ENCODE data around the gene RMDN2. TPM values are rescaled to one million over a fixed set of nuclear protein-coding genes. Genes with fewer than 3 reads are reported as not detected.
"Not testable (repeated sequence)": the region's sequence is repeated elsewhere in the genome, so short reads cannot be mapped to it uniquely, and the experiment has no call there.

Gene RMDN2
- polyA plus RNA-seq, 3 donors = 11.5 to 13.1 (median 12.4) TPM

GRCh38 chr2:37975808-37976207, 50.7 kb downstream of the RMDN2 start:
- no peak for DNase-seq (ENCODE audit: extremely low read depth in 1 of 11, low read depth in 9 of 11, low spot score in 4 of 11)

DNA sequence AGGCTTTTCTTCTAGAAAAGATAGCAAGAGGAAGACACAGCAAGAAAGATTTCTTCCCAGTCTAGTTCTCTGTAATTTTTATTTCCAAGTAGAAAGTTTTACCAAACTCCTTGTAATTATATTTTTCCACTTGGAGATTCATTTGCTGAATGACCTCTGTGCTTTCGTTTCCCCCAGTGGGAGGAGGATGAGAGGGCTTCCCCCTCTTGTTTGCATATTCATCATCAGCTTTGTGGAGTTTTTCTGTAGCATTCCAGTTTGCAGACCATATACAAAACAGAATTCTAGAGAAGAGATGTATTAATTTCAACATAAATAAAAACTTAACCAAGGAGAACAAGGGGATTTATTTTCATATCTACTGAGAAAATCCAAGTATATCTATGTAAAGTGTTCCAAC, 51.3 kb downstream of the RMDN2 start:
- no peak for DNase-seq (ENCODE audit: extremely low read depth in 1 of 11, low read depth in 9 of 11, low spot score in 4 of 11)

DNA sequence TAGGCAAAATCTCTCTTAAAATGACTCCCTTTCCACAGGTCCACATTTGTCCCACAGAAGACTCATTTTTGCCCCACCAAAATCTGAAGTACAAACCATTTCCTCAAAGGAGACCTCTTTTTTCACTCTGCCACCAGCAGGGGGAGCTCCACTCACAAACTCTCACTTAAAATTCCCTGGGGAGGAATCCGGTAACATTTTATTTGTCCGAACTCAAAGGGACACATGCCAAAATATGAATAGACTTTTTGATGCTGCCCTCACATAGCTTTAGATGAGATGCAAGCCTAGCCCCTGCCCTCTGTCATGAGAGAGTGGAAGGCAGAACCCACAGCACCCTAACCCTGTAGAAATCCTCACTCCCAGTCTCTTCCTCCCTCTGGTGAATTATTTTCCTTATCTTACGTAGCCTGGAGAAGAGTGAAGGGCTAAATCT, 57.1 kb downstream of the RMDN2 start:
- peak; percentile 33 to 75 (median 54) for DNase-seq (ENCODE audit: extremely low read depth in 1 of 11, low read depth in 9 of 11, low spot score in 4 of 11)

DNA sequence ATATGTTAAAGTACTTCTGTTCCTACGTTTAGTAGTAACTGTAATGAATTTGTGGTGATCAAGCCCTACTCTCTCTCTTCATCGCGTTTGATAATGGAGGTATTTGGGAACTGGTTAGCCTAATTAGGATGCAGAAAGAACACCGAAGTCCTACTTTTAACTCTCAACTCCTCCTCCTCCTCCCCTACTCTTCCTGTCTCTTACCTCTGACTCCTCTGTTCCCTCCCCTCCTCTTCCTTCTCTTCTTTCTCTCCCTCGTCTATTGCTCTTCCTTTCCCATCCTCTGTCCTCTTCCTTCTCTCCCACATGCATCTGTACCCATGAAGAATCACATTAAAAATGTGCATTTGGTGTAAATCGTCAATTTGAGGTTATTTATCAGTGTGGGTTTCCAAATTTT, 57.8 kb downstream of the RMDN2 start:
- DNase-seq (ENCODE audit: extremely low read depth in 1 of 11, low read depth in 9 of 11, low spot score in 4 of 11) = no peak

- DNase-seq (ENCODE audit: extremely low read depth in 1 of 11, low read depth in 9 of 11, low spot score in 4 of 11) = no peak
Observed at GRCh38 chr2:37983719-37984118, 58.6 kb downstream of the RMDN2 start.

- DNase-seq (ENCODE audit: extremely low read depth in 1 of 11, low read depth in 9 of 11, low spot score in 4 of 11) = no peak
Observed at GRCh38 chr2:37984176-37984575, 59.1 kb downstream of the RMDN2 start.

DNA sequence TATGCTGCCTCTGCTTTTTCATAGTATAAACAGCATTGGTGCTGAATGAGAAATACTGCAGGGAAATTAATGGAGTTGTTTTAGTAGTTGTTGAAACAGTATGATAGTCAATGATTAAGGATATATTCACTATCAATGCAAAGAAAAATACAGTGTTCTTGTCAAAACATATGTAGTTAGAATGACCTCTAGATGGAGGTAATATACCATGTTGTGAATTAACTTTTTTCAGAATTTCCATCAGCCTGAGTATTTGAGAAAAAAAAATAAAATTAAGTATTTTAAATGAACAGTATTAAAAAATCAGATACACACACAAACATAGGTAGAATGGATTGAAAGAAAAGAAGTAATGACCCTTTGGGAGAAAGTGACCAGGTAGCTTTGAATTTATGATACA, 59.5 kb downstream of the RMDN2 start:
- peak in 1 of 11 donors; percentile 7 for DNase-seq (ENCODE audit: extremely low read depth in 1 of 11, low read depth in 9 of 11, low spot score in 4 of 11)

DNA sequence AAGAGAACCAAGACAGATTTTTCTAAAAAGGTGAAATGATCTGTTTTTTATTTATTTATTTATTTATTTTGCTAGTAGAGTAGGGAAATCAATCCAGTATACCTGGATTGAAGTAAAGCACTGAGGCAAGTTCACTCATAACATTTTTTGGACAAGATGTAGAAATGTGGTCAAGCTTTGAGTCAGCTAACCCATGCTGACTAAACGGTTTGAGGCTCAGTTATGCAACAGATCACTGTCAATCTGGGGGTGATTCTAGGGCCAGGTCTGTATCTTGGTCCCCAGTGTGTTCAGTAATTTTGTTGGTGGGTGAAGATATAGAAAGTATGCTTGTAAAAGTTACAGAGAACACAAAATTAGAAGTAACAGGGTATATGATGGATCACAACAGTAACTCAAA, 60.2 kb downstream of the RMDN2 start:
- no peak for DNase-seq (ENCODE audit: extremely low read depth in 1 of 11, low read depth in 9 of 11, low spot score in 4 of 11)

GRCh38 chr2:37987098-37987775, 62.1 kb downstream of the RMDN2 start:
- DNase-seq (ENCODE audit: extremely low read depth in 1 of 11, low read depth in 9 of 11, low spot score in 4 of 11) = no peak

GRCh38 chr2:37992601-37993000, 67.5 kb downstream of the RMDN2 start:
- peak in 2 of 11 donors; percentile 37 to 59 for DNase-seq (ENCODE audit: extremely low read depth in 1 of 11, low read depth in 9 of 11, low spot score in 4 of 11)

DNA sequence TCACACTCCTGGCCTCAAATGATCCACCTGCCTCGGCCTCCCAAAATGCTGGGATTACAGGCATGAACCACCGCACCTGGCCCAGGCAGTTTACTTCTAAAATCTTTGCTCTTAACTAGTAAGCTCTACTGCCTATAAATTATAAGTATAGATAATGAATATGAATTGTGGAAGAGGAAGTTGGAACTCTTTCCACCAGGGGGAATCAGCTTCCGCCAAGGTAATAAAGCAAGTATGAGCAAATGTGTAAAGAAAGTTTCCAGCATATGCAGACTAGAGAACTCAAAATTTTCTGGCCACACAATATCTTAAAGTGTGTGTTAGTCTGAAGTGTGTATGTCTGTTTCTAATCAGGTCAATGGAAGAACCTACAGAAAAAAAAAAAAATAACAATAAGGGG, 68.1 kb downstream of the RMDN2 start:
- DNase-seq (ENCODE audit: extremely low read depth in 1 of 11, low read depth in 9 of 11, low spot score in 4 of 11) = no peak

GRCh38 chr2:37997629-37998028, 72.5 kb downstream of the RMDN2 start:
- DNase-seq (ENCODE audit: extremely low read depth in 1 of 11, low read depth in 9 of 11, low spot score in 4 of 11) = no peak

GRCh38 chr2:38000485-38001222, 75.6 kb downstream of the RMDN2 start:
- no peak for DNase-seq (ENCODE audit: extremely low read depth in 1 of 11, low read depth in 9 of 11, low spot score in 4 of 11)

- DNase-seq (ENCODE audit: extremely low read depth in 1 of 11, low read depth in 9 of 11, low spot score in 4 of 11) = not testable (repeated sequence)
Observed at GRCh38 chr2:38010187-38010586, 85.1 kb downstream of the RMDN2 start.

- no peak for DNase-seq (ENCODE audit: extremely low read depth in 1 of 11, low read depth in 9 of 11, low spot score in 4 of 11)
Observed at GRCh38 chr2:38010995-38011394, 85.9 kb downstream of the RMDN2 start.

- no peak for DNase-seq (ENCODE audit: extremely low read depth in 1 of 11, low read depth in 9 of 11, low spot score in 4 of 11)
Observed at GRCh38 chr2:38013158-38013752, 88.2 kb downstream of the RMDN2 start.

DNA sequence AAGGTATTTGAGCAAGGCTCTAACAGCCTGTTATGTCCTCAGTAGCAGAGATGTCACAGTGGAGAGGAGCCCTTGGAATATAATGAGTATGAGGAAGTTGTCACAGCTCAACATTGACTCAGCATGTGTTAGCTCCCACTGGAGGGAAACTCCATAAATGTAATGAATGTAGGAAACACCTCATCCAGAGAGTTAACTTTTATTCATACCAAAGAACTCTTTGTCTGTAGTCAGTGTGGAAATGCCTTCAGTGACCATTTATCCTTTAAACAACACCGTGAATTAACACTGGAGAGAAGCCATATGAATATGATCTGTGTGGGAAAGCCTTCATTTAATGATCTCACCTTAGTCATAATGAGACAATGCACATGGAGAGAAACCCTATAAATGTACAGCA, 91.1 kb downstream of the RMDN2 start:
- no peak for DNase-seq (ENCODE audit: extremely low read depth in 1 of 11, low read depth in 9 of 11, low spot score in 4 of 11)

DNA sequence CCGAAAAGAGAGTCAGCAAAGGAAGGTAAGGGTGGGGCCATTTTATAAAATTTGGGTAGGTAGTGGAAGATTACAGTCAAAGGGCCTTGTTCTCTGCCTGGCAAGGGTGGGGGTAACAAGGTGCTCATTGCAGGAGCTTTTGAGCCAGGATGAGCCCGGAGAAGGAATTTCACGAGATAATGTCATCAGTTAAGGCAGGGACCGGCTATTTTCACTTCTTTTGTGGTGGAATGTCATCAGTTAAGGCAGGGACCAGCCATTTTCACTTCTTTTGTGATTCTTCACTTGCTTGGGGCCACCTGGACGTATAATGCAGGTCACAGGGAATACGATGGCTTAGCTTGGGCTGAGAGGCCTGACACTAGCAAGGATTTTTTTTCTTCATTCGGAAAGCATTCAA, 92.7 kb downstream of the RMDN2 start:
- no peak for DNase-seq (ENCODE audit: extremely low read depth in 1 of 11, low read depth in 9 of 11, low spot score in 4 of 11)

- not testable (repeated sequence) for DNase-seq (ENCODE audit: extremely low read depth in 1 of 11, low read depth in 9 of 11, low spot score in 4 of 11)
Observed at GRCh38 chr2:38020359-38021069, 95.4 kb downstream of the RMDN2 start.

DNA sequence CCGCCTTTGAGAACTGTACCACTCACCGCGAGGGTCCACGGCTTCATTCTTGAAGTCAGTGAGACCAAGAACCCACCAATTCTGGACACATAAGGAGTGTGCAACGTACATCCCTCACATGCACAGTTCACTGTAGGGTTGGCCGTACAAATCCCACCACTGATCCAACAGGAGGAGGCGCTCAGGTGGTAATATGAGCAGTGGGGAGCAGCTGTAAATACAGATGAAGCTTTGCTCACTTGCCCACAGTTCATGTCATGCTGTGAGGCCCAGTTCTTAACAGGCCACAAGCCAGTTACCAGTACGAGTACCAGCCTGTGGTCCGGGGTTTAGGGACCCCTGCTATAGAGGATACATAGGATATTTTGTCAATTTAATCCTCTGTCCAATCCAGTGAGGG, 96.5 kb downstream of the RMDN2 start:
- DNase-seq (ENCODE audit: extremely low read depth in 1 of 11, low read depth in 9 of 11, low spot score in 4 of 11) = no peak

Data from renal cortex interstitium (tissue), 11 donors.